Stimulated activated CD8-positive, alpha-beta memory T cell treated with anti-CD3 and anti-CD28 coated beads, Interleukin-15, amount 100 ng/mL, for 48 hours (primary cell): Measurements from ENCODE around the gene PLEKHN1.
A peak's percentile ranks its signal among the peaks of the same experiment; 100 is the strongest.

Experiments
- DNase-seq, 2 donors: peaks; one replicate each; pipeline ENCODE4 v3.0.0-alpha.2; 2020; ENCODE audit warnings: low read depth in 2 of 2

PLEKHN1 gene

GRCh38 chr1:966135-966703, at the start of gene PLEKHN1:
Gene PLEKHN1 (plus strand): TSS chr1:966482. CDS start chr1:966532, 50 bp downstream.
- DNase-seq: peak in 1 of 2 donors; percentile 43

- no peak for DNase-seq
These were observed 49.2 kb upstream of the PLEKHN1 start for GRCh38 chr1:917076-917459.

- no peak for DNase-seq
These were observed 48.7 kb upstream of the PLEKHN1 start for GRCh38 chr1:917466-918091.

- no peak for DNase-seq
These were observed 47.9 kb upstream of the PLEKHN1 start for GRCh38 chr1:918353-918752.

GRCh38 chr1:918843-919242, 47.4 kb upstream of the PLEKHN1 start:
- DNase-seq: no peak

- DNase-seq: no peak
These were observed 46.9 kb upstream of the PLEKHN1 start for GRCh38 chr1:919271-919872.

- DNase-seq: no peak
These were observed 46.3 kb upstream of the PLEKHN1 start for GRCh38 chr1:920010-920409.

- no peak for DNase-seq
These were observed 45.8 kb upstream of the PLEKHN1 start for GRCh38 chr1:920521-920920.

GRCh38 chr1:921011-921837, 45.1 kb upstream of the PLEKHN1 start:
- DNase-seq: no peak

- peak; percentile 25 to 44 for DNase-seq
These were observed 42.9 kb upstream of the PLEKHN1 start, which contains the start of gene SAMD11 for GRCh38 chr1:923131-923990. Gene SAMD11 (plus strand): TSS chr1:923923. CDS start chr1:924432, 509 bp downstream.

- no peak for DNase-seq
These were observed 42.2 kb upstream of the PLEKHN1 start for GRCh38 chr1:923991-924655.

- no peak for DNase-seq
These were observed 41.4 kb upstream of the PLEKHN1 start for GRCh38 chr1:924656-925560.

- DNase-seq: no peak
These were observed 40.5 kb upstream of the PLEKHN1 start for GRCh38 chr1:925561-926421.

- no peak for DNase-seq
These were observed 39.0 kb upstream of the PLEKHN1 start for GRCh38 chr1:927234-927633.

GRCh38 chr1:927748-928147, 38.5 kb upstream of the PLEKHN1 start:
- no peak for DNase-seq

- no peak for DNase-seq
These were observed 37.2 kb upstream of the PLEKHN1 start for GRCh38 chr1:928825-929661.

- no peak for DNase-seq
These were observed 36.3 kb upstream of the PLEKHN1 start for GRCh38 chr1:929712-930632.
